ENCODE results near the gene HRAS.

DNA sequence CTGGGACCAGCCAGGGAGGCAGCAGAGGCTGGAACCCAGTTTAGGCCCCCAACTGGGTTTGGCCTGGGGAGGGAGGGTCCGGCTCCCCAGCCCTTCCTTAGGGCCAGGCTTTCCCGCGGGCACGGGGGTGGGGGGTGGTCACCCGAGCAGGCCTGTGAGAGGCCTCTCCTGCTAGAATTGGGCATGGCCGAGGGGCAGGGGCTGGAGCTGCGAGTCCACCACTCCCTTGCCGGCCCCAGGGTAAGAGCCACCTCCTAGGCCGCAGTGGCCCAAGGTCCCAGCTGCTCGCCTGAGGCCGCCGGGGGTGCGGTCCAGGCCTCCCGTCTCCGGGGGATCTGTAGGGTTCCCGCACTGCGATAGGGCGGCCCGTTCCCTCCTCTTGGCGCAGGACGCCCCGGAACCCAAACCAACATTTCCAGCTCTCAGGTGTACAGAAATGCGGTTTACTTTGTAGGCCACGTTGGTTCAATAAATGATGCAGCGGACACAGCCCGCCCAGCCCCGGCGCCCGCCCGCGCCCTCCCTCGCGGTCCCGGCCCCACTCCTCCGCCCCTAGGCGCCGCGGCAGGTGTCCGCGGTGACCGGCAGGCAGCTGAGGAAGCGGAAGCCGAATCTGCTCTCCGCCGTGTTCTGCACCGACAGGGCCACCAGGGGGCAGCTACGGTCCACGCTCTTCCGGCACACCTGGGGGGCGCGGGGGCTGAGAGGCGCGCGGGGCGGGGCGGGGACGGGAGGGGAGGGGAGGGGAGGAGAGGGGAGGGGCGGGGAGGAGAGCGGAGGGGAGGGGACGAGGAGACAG lies 19.3 kb upstream of the HRAS start:
- TF ChIP-seq, protein P1, sequence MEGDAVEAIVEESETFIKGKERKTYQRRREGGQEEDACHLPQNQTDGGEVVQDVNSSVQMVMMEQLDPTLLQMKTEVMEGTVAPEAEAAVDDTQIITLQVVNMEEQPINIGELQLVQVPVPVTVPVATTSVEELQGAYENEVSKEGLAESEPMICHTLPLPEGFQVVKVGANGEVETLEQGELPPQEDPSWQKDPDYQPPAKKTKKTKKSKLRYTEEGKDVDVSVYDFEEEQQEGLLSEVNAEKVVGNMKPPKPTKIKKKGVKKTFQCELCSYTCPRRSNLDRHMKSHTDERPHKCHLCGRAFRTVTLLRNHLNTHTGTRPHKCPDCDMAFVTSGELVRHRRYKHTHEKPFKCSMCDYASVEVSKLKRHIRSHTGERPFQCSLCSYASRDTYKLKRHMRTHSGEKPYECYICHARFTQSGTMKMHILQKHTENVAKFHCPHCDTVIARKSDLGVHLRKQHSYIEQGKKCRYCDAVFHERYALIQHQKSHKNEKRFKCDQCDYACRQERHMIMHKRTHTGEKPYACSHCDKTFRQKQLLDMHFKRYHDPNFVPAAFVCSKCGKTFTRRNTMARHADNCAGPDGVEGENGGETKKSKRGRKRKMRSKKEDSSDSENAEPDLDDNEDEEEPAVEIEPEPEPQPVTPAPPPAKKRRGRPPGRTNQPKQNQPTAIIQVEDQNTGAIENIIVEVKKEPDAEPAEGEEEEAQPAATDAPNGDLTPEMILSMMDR (conservative IDR thresholded peaks at IDR 0.05): peak; percentile 48; the same call in 1 of the 2 replicates
- TF ChIP-seq EZH2 (IDR thresholded peaks at IDR 0.05; ENCODE audit: low read depth): no peak
